Measurements from ENCODE around the gene FKBP8. TPM values are rescaled to one million over a fixed set of nuclear protein-coding genes. Genes with fewer than 3 reads are reported as not detected.

Gene FKBP8
- total RNA-seq, 1 donor from 2014 or later, result 250 TPM

- Mint-ChIP-seq H3K27ac (no peak overlapping the region), H3K27me3 (ENCODE audit: low read depth) (no peaks in the 10 kb centered on the region), H3K4me3 (no peak overlapping the region), H3K36me3 (peaks cover 16% of the 10 kb centered on the region), H3K9me3 (no peaks in the 10 kb centered on the region), H3K4me1 (peaks cover 10% of the 10 kb centered on the region)
- TF ChIP-seq CTCF (IDR thresholded peaks at IDR 0.05; ENCODE audit: unreplicated experiment), result no peak
- DNase-seq (ENCODE audit: low spot score in 2 of 2, unreplicated experiment in 2 of 2), result no peak
Measured at GRCh38 chr19:18539372-18539771, 4.0 kb downstream of the FKBP8 start.

GRCh38 chr19:18538115-18538514, 5.3 kb downstream of the FKBP8 start:
- Mint-ChIP-seq H3K27me3 (ENCODE audit: low read depth) (no peaks in the 10 kb centered on the region), H3K4me1 (peaks cover 4% of the 10 kb centered on the region), H3K4me3 (no peak overlapping the region), H3K9me3 (no peaks in the 10 kb centered on the region), H3K36me3 (peaks cover 18% of the 10 kb centered on the region), H3K27ac (no peak overlapping the region)
- no peak for DNase-seq (ENCODE audit: low spot score in 2 of 2, unreplicated experiment in 2 of 2)
- no peak for TF ChIP-seq CTCF (IDR thresholded peaks at IDR 0.05; ENCODE audit: unreplicated experiment)

DNA sequence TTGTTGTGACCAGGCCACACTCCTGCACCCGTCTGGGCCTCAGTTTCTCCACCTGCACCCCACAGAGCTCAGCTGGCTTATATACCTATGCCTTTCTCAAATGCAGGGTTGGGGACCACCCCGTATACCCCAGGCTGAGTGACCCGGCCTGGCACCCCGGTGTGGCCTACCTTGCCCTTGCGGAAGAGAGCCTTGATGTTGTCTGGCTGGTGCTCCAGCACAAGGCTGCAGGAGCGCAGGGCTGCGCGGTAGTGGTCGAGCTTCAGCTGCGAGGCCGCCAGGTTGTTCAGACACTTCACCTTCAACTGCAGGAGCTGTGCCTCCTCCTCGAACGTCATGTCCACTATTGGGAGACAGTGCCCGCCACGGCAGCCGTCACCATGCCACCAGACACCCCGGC, 5.9 kb downstream of the FKBP8 start:
- no peak overlapping the region for H3K27ac Mint-ChIP-seq
- no peaks in the 10 kb centered on the region for H3K9me3 Mint-ChIP-seq
- no peak for TF ChIP-seq CTCF (IDR thresholded peaks at IDR 0.05; ENCODE audit: unreplicated experiment)
- no peaks in the 10 kb centered on the region for H3K27me3 Mint-ChIP-seq (ENCODE audit: low read depth)
- H3K4me3 Mint-ChIP-seq, result no peak overlapping the region
- H3K4me1 Mint-ChIP-seq, result peaks cover 1% of the 10 kb centered on the region
- H3K36me3 Mint-ChIP-seq, result peaks cover 23% of the 10 kb centered on the region
- DNase-seq (ENCODE audit: low spot score in 2 of 2, unreplicated experiment in 2 of 2), result no peak

DNA sequence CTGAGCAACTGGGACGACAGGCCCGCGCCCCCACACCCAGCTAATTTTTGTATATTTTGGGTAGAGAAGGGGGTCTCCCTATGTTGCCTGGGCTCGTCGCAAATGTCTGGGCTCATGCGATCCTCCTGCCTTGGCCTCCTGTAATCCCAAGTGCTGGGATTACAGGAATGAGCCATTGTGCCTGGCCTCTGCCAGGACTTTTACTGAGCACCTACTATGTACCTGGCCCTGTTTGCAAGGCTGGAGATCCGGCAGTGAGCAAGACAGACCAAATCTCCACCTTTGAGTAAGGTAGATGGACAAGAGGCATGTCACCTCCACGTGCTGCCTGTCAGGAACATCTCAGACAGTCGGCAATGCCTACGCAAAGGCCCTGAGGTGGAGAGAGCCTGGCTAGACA, 6.9 kb downstream of the FKBP8 start:
- DNase-seq (ENCODE audit: low spot score in 2 of 2, unreplicated experiment in 2 of 2), result no peak
- H3K4me1 Mint-ChIP-seq, result no peaks in the 10 kb centered on the region
- no peaks in the 10 kb centered on the region for H3K9me3 Mint-ChIP-seq
- H3K4me3 Mint-ChIP-seq, result no peak overlapping the region
- no peak for TF ChIP-seq CTCF (IDR thresholded peaks at IDR 0.05; ENCODE audit: unreplicated experiment)
- H3K27ac Mint-ChIP-seq, result no peak overlapping the region
- peaks cover 26% of the 10 kb centered on the region for H3K36me3 Mint-ChIP-seq
- H3K27me3 Mint-ChIP-seq (ENCODE audit: low read depth), result no peaks in the 10 kb centered on the region

GRCh38 chr19:18533058-18533457, 10.3 kb downstream of the FKBP8 start:
- H3K4me1 Mint-ChIP-seq, result no peaks in the 10 kb centered on the region

More at GRCh38 chr19:18533058-18533457, 10.3 kb downstream of the FKBP8 start:
- no peak for DNase-seq (ENCODE audit: low spot score in 2 of 2, unreplicated experiment in 2 of 2)
- no peaks in the 10 kb centered on the region for H3K9me3 Mint-ChIP-seq
- H3K27ac Mint-ChIP-seq, result no peak overlapping the region
- no peak for TF ChIP-seq CTCF (IDR thresholded peaks at IDR 0.05; ENCODE audit: unreplicated experiment)
- H3K4me3 Mint-ChIP-seq, result no peak overlapping the region
- no peaks in the 10 kb centered on the region for H3K27me3 Mint-ChIP-seq (ENCODE audit: low read depth)
- H3K36me3 Mint-ChIP-seq, result peaks cover 30% of the 10 kb centered on the region

Measured in mesothelial cell of epicardium (in vitro differentiated cells).